Uterus (tissue), 2 donors: Measurements from ENCODE around the gene RNF26.

Experiments
- POLR2A ChIP-seq, 2 donors: fragments of 450-650 bp; IDR thresholded peaks; one replicate each; pipeline ENCODE4 v1.6.1; 2016; ENCODE audit warnings: antibody characterized with exemption in 2 of 2, mild to moderate bottlenecking in 1 of 2, moderate library complexity in 1 of 2
- TF ChIP-seq, protein P1 (sequence below), 4 experiments: fragments of 200-600 bp in 2 of 4; fragments of 450-650 bp in 2 of 4; sonication (generic) in 2 of 4; IDR thresholded peaks; one replicate each; pipeline ENCODE4 v1.5.1; 2016 to 2019; ENCODE audit warnings: antibody characterized with exemption in 4 of 4, mild to moderate bottlenecking in 2 of 4, moderate library complexity in 1 of 4

DNA sequence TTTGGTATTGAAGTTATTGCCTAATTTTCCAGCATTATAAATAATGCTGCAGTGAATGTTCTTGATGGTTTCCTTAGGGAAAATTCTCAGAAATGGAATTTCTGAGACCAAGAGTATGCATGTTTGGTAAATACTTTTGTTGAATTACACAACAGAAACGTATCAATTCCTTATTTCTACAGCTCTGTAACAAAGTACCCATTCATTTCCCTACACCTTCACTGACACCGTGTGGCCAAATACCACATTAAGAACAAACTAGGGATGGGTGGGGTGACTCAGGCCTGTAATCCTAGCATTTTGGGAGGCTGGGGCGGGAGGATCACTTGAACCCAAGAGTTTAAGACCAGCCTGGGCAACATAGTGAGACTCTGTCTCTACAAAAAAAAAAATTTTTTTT, 39.1 kb upstream of the RNF26 start:
- TF ChIP-seq, protein P1, sequence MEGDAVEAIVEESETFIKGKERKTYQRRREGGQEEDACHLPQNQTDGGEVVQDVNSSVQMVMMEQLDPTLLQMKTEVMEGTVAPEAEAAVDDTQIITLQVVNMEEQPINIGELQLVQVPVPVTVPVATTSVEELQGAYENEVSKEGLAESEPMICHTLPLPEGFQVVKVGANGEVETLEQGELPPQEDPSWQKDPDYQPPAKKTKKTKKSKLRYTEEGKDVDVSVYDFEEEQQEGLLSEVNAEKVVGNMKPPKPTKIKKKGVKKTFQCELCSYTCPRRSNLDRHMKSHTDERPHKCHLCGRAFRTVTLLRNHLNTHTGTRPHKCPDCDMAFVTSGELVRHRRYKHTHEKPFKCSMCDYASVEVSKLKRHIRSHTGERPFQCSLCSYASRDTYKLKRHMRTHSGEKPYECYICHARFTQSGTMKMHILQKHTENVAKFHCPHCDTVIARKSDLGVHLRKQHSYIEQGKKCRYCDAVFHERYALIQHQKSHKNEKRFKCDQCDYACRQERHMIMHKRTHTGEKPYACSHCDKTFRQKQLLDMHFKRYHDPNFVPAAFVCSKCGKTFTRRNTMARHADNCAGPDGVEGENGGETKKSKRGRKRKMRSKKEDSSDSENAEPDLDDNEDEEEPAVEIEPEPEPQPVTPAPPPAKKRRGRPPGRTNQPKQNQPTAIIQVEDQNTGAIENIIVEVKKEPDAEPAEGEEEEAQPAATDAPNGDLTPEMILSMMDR (IDR thresholded peaks at IDR 0.05) = no peak
- no peak for TF ChIP-seq POLR2A (IDR thresholded peaks at IDR 0.05)
